SK-N-SH treated with all-trans-retinoic acid at 6 μM for 48 hours (cell line): ENCODE data around the gene EZR.

Source experiments
- ATAC-seq: fragments of 200-7000 bp; cut with Tn5 transposase; 3 replicates; pipeline ENCODE4 v1.9.1; 2020; ENCODE audit warnings: mild to moderate bottlenecking, moderate library complexity
- ARNTL ChIP-seq: fragments of 450-650 bp; formaldehyde crosslinking; IDR thresholded peaks from 2 replicates; pipeline ENCODE4 v1.5.0; 2020; ENCODE audit warnings: low read depth, mild to moderate bottlenecking, moderate library complexity, borderline replicate concordance
- BACH2 ChIP-seq: fragments of 250-450 bp; sonication (Bioruptor Pico); IDR thresholded peaks from 2 replicates; pipeline ENCODE4 v1.9.0; 2021; ENCODE audit warnings: mild to moderate bottlenecking, borderline replicate concordance
- CSDC2 ChIP-seq: fragments of 250-450 bp; sonication (Bioruptor Pico); IDR thresholded peaks from 2 replicates; pipeline ENCODE4 v1.5.0; 2020; ENCODE audit warnings: mild to moderate bottlenecking, moderate library complexity
- CSRNP3 ChIP-seq: fragments of 250-450 bp; sonication (Bioruptor Pico); IDR thresholded peaks from 2 replicates; pipeline ENCODE4 v1.5.1; 2021; ENCODE audit warnings: mild to moderate bottlenecking, moderate library complexity
- ESRRG ChIP-seq: fragments of 250-450 bp; sonication (Bioruptor Pico); IDR thresholded peaks from 2 replicates; pipeline ENCODE4 v1.6.1; 2021; ENCODE audit warnings: mild to moderate bottlenecking
- GLIS3 ChIP-seq: fragments of 250-450 bp; sonication (Bioruptor Pico); IDR thresholded peaks from 2 replicates; pipeline ENCODE4 v1.5.0; 2020; ENCODE audit warnings: mild to moderate bottlenecking, moderate library complexity
- ISL1 ChIP-seq: fragments of 250-450 bp; sonication (Bioruptor Pico); IDR thresholded peaks from 2 replicates; pipeline ENCODE4 v2.1.2; 2022; ENCODE audit warnings: mild to moderate bottlenecking, moderate library complexity
- OSR1 ChIP-seq: fragments of 250-450 bp; sonication (Bioruptor Pico); IDR thresholded peaks from 2 replicates; pipeline ENCODE4 v1.8.0; 2022; ENCODE audit warnings: moderate library complexity, mild to moderate bottlenecking, inconsistent platforms
- PPARA ChIP-seq: fragments of 250-450 bp; sonication (Bioruptor Pico); IDR thresholded peaks from 2 replicates; pipeline ENCODE4 v1.5.0; 2020; ENCODE audit warnings: mild to moderate bottlenecking, borderline replicate concordance
- RARB ChIP-seq: fragments of 250-450 bp; sonication (Bioruptor Pico); IDR thresholded peaks from 2 replicates; pipeline ENCODE4 v1.8.0; 2021; ENCODE audit warnings: mild to moderate bottlenecking, moderate library complexity
- TCF4 ChIP-seq: fragments of 250-450 bp; sonication (Bioruptor Pico); IDR thresholded peaks from 2 replicates; pipeline ENCODE4 v1.8.0; 2021; ENCODE audit warnings: mild to moderate bottlenecking, moderate library complexity, borderline replicate concordance
- TOX ChIP-seq: fragments of 250-450 bp; sonication (Bioruptor Pico); IDR thresholded peaks from 2 replicates; pipeline ENCODE4 v1.8.0; 2021; ENCODE audit warnings: mild to moderate bottlenecking, moderate library complexity, borderline replicate concordance
- ZC3H10 ChIP-seq: fragments of 250-450 bp; sonication (Bioruptor Pico); IDR thresholded peaks from 2 replicates; pipeline ENCODE4 v1.5.1; 2021; ENCODE audit warnings: mild to moderate bottlenecking, moderate library complexity
- ZFP30 ChIP-seq: fragments of 450-650 bp; formaldehyde crosslinking; IDR thresholded peaks from 2 replicates; pipeline ENCODE4 v1.5.0; 2022; ENCODE audit warnings: mild to moderate bottlenecking, moderate library complexity
- ZNF70 ChIP-seq: fragments of 450-650 bp; formaldehyde crosslinking; IDR thresholded peaks from 2 replicates; pipeline ENCODE4 v1.5.0; 2020; ENCODE audit warnings: mild to moderate bottlenecking, moderate library complexity
- ZNF8 ChIP-seq: fragments of 450-650 bp; formaldehyde crosslinking; IDR thresholded peaks from 2 replicates; pipeline ENCODE4 v1.5.0; 2020; ENCODE audit warnings: mild to moderate bottlenecking, moderate library complexity
- TF ChIP-seq, protein P1 (sequence below): fragments of 250-450 bp; sonication (Bioruptor Pico); IDR thresholded peaks from 2 replicates; pipeline ENCODE4 v1.5.1; 2020; ENCODE audit warnings: low read depth, mild to moderate bottlenecking, moderate library complexity
- TF ChIP-seq, protein P2 (sequence below): fragments of 250-450 bp; sonication (Bioruptor Pico); IDR thresholded peaks from 2 replicates; pipeline ENCODE4 v1.5.0; 2020; ENCODE audit warnings: mild to moderate bottlenecking, moderate library complexity
- TF ChIP-seq, protein P3 (sequence below): fragments of 250-450 bp; sonication (Bioruptor Pico); IDR thresholded peaks from 2 replicates; pipeline ENCODE4 v1.8.0; 2020; ENCODE audit warnings: mild to moderate bottlenecking, moderate library complexity, borderline replicate concordance

Gene EZR

GRCh38 chr6:158816329-158816728 is 2.8 kb downstream of the EZR start:
- TF ChIP-seq ZC3H10 (CRISPR knock-in tag) = no peak
- TF ChIP-seq TOX (CRISPR knock-in tag) = no peak
- no peak for TF ChIP-seq ZFP30 (CRISPR knock-in tag)
- no peak for TF ChIP-seq ESRRG
- no peak for TF ChIP-seq RARB (CRISPR knock-in tag)
- TF ChIP-seq ISL1 (CRISPR knock-in tag) = no peak
- no peak for TF ChIP-seq ZNF8
- TF ChIP-seq CSRNP3 = no peak
- TF ChIP-seq BACH2 (CRISPR knock-in tag) = no peak
- no peak for TF ChIP-seq ZNF70 (CRISPR knock-in tag)
- no peak for TF ChIP-seq OSR1 (CRISPR knock-in tag)
- TF ChIP-seq, protein P1, sequence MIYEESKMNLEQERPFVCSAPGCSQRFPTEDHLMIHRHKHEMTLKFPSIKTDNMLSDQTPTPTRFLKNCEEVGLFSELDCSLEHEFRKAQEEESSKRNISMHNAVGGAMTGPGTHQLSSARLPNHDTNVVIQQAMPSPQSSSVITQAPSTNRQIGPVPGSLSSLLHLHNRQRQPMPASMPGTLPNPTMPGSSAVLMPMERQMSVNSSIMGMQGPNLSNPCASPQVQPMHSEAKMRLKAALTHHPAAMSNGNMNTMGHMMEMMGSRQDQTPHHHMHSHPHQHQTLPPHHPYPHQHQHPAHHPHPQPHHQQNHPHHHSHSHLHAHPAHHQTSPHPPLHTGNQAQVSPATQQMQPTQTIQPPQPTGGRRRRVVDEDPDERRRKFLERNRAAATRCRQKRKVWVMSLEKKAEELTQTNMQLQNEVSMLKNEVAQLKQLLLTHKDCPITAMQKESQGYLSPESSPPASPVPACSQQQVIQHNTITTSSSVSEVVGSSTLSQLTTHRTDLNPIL (CRISPR knock-in tag) = no peak
- no peak for ATAC-seq

DNA sequence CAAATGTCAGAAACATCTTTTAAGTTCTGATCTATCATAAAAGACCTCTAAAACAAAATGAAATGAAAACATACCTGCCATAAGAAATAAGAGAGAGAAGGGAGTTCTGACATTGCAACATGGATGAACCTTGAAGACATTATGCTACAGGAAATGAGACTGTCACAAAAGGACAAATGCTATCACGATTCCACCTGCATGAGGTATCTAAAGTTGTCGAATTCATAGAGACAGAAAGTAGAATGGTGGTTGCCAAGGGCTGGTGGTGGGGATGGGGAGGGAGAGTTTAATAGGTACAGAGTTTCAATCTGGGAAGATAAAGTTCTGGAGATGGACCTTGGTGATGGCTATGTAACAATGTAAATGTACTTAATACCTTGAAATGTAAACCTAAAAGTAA is 3.3 kb downstream of the EZR start:
- no peak for ATAC-seq
- TF ChIP-seq OSR1 (CRISPR knock-in tag) (no peak), CSDC2 (no peak), ZC3H10 (CRISPR knock-in tag) (no peak)

- no peak for ATAC-seq
- TF ChIP-seq GLIS3 (CRISPR knock-in tag) (no peak), PPARA (CRISPR knock-in tag) (no peak), RARB (CRISPR knock-in tag) (no peak), TOX (CRISPR knock-in tag) (no peak), OSR1 (CRISPR knock-in tag) (no peak), ESRRG (no peak), ARNTL (no peak)
- TF ChIP-seq, protein P1 (CRISPR knock-in tag) = no peak
Measured at GRCh38 chr6:158815379-158815724, 3.8 kb downstream of the EZR start.

DNA sequence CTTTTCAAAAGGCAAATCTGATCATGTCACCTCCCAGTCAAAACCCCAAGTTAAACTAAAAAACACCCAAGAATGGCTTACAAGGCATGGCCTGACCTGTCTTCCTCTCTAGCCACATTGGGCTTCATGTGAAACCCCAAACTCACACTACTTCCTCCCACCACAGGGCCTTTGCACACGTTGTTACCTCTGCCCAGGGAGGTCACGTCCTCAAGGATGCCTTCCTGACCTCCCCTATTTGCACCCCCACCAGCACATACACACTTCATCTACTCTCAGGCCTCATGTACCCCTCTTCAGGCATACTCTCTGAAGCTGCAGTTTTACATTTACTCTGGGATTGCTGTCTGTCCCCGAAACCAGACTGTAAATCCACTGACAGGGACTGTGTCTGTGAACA is 6.1 kb downstream of the EZR start:
- ATAC-seq = no peak
- TF ChIP-seq ZFP30 (CRISPR knock-in tag) = no peak
- TF ChIP-seq, protein P2, sequence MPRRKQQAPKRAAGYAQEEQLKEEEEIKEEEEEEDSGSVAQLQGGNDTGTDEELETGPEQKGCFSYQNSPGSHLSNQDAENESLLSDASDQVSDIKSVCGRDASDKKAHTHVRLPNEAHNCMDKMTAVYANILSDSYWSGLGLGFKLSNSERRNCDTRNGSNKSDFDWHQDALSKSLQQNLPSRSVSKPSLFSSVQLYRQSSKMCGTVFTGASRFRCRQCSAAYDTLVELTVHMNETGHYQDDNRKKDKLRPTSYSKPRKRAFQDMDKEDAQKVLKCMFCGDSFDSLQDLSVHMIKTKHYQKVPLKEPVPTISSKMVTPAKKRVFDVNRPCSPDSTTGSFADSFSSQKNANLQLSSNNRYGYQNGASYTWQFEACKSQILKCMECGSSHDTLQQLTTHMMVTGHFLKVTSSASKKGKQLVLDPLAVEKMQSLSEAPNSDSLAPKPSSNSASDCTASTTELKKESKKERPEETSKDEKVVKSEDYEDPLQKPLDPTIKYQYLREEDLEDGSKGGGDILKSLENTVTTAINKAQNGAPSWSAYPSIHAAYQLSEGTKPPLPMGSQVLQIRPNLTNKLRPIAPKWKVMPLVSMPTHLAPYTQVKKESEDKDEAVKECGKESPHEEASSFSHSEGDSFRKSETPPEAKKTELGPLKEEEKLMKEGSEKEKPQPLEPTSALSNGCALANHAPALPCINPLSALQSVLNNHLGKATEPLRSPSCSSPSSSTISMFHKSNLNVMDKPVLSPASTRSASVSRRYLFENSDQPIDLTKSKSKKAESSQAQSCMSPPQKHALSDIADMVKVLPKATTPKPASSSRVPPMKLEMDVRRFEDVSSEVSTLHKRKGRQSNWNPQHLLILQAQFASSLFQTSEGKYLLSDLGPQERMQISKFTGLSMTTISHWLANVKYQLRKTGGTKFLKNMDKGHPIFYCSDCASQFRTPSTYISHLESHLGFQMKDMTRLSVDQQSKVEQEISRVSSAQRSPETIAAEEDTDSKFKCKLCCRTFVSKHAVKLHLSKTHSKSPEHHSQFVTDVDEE = no peak
- TF ChIP-seq, protein P3, sequence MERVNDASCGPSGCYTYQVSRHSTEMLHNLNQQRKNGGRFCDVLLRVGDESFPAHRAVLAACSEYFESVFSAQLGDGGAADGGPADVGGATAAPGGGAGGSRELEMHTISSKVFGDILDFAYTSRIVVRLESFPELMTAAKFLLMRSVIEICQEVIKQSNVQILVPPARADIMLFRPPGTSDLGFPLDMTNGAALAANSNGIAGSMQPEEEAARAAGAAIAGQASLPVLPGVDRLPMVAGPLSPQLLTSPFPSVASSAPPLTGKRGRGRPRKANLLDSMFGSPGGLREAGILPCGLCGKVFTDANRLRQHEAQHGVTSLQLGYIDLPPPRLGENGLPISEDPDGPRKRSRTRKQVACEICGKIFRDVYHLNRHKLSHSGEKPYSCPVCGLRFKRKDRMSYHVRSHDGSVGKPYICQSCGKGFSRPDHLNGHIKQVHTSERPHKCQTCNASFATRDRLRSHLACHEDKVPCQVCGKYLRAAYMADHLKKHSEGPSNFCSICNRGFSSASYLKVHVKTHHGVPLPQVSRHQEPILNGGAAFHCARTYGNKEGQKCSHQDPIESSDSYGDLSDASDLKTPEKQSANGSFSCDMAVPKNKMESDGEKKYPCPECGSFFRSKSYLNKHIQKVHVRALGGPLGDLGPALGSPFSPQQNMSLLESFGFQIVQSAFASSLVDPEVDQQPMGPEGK (CRISPR knock-in tag) = no peak
- TF ChIP-seq, protein P1 (CRISPR knock-in tag) = no peak
- no peak for TF ChIP-seq TCF4 (CRISPR knock-in tag)
- no peak for TF ChIP-seq TOX (CRISPR knock-in tag)
- no peak for TF ChIP-seq ZNF70 (CRISPR knock-in tag)
- no peak for TF ChIP-seq GLIS3 (CRISPR knock-in tag)
